GM04504 (cell line): ENCODE results near the gene ARHGEF7.

Source experiments
- DNase-seq: peaks from one replicate; pipeline ENCODE4 v3.0.0-alpha.2; 2012; ENCODE audit warnings: low read depth

ARHGEF7 gene

GRCh38 chr13:111139873-111140561, 24.9 kb downstream of the ARHGEF7 start:
- no peak for DNase-seq

DNA sequence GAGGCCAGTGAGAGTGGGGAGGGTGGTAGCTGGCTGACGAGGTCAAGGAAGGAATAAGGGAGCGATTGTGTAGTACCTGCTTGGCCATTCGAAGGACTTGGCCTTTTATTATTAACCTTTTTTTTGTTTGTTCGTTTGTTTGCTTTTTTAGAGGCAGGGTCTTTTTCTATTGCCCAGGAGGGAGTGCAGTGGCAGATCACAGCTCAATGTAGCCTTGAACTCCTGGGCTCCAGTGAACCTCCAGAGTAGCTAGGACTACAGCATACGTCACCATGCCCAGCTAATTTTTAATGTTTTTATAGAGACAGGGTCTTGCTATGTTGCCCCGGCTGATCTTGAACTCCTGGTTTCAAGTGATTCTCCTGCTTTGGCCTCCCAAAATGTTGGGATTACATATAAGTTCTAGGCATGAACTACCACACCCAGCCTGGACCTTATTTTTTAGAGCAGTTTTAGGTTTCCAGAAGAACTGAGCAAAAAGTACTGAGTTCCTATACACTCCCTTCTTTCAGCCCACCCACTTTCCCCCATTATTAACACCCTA, 25.5 kb downstream of the ARHGEF7 start:
- no peak for DNase-seq

DNA sequence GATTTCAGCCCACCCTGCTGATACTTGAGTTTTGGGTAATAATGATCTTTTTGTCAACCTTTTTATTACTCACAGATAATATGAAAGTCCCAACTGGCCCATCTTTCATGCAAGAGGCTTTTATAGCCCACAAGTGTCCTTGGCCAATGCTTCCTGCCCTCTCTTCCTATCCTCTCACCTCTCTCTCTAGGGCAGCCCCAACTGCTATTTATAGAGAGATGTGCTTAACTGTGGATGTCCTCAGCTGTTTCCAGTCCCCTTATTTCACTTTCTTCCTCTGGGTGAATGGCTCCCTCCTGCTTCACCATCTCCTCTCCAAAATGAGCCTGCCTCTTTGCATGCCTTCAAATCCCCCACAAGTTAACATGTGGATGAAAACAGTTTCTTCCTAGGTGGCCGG, 27.4 kb downstream of the ARHGEF7 start:
- no peak for DNase-seq

DNA sequence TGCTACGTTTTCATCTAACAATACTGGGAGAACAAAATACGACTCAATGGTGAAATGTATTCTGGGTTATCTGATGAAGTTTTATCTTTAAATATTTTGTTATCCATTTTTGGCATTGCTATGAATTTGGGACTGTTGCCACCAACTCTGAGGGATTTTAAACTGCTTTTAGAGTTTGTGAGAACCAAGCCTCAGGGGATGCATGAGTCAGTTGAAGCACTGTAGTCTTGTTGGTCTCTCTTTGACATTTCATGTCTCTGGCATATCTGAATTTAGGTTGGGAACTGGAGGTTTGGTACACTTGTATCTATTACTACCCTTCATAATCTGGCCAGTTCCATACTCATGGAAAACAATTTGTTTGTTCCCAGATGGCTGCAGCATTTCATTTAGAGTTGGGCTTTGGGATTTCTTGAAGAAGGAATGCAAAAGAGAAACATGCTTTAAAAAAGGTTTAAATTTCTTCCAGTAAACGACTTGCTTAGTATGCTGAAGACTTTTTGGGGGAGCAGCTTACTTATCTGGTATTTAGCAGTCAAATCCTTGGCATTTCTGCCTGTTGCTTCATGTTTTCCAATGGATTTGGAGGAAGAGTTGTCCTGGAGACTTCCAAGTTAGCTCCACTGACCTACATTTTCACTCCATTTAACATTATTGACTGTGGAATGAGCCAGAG, 28.9 kb downstream of the ARHGEF7 start:
- no peak for DNase-seq

- no peak for DNase-seq
These were observed 30.0 kb downstream of the ARHGEF7 start for GRCh38 chr13:111145071-111145470.

GRCh38 chr13:111145506-111145905, 30.4 kb downstream of the ARHGEF7 start:
- no peak for DNase-seq

GRCh38 chr13:111152844-111153243, 37.7 kb downstream of the ARHGEF7 start:
- DNase-seq = no peak

- DNase-seq = peak; percentile 76
These were observed 38.3 kb downstream of the ARHGEF7 start for GRCh38 chr13:111153279-111153976.

- no peak for DNase-seq
These were observed 38.8 kb downstream of the ARHGEF7 start for GRCh38 chr13:111153977-111154332.

- DNase-seq = no peak
These were observed 41.3 kb downstream of the ARHGEF7 start for GRCh38 chr13:111156421-111156820.

GRCh38 chr13:111158136-111158805, 43.2 kb downstream of the ARHGEF7 start:
- no peak for DNase-seq

- no peak for DNase-seq
These were observed 44.5 kb downstream of the ARHGEF7 start for GRCh38 chr13:111159362-111160320.

DNA sequence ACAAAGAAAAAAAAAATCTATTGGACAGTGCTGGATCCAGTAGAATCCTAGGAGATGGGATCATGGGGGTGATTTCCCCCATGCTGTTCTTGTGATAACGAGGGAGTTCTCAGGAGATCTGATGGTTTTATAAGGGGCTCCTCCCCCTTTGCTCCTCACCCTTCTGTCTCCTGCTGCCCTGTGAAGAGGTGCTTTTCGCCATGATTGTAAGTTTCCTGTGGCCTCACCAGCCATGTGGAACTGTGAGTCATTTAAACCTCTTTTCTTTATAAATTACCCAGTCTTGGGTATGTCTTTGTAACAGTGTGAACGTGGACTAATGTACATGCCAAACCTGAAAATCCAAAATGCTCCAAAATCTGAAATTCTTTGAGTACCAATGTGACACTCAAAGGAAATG, 45.5 kb downstream of the ARHGEF7 start:
- no peak for DNase-seq

DNA sequence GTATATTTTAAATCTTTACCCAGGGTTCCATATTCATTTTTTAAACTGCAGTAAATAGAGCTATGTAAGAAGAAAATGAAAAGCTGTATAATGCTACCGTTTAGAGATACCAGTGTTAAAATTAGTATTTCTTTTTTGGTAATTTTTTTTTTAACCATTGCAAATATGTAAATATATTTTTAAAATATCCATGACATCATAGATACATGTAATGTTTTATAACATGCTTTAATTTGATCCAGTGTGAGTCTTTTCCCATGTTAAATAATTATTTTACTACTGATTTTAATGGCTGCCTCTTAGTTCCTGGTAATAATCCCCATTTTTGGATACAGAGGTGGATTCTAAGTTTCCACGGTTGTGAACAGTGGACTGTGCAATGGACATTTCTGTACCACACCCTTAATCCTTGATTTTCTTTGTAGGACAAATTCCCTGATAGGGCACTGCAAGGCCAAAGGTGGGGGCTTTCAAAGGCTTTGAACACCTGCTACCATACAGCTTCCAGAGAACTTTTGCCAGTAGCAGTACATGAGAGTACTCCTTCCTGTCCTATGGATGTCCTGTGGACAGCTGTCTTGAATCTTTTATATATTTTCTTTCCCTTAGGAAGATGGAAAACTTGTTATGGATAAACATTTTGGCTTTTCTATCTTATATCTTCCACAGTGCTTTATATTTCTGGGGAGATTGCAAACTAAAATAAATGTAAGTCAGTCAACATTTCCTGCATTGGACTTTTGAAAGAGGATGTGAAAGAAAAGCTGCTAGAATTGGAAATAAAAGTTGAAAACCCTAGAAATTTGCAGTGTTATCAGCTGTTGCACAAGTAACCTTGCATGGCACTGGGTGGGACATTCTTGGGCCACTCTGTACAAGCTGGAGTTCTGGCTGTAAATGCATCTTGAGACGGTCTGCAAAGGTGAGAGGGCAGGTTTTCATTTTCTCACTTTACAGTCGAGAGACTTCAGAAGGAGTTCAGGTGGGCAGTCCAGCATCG, 46.8 kb downstream of the ARHGEF7 start:
- DNase-seq = no peak

DNA sequence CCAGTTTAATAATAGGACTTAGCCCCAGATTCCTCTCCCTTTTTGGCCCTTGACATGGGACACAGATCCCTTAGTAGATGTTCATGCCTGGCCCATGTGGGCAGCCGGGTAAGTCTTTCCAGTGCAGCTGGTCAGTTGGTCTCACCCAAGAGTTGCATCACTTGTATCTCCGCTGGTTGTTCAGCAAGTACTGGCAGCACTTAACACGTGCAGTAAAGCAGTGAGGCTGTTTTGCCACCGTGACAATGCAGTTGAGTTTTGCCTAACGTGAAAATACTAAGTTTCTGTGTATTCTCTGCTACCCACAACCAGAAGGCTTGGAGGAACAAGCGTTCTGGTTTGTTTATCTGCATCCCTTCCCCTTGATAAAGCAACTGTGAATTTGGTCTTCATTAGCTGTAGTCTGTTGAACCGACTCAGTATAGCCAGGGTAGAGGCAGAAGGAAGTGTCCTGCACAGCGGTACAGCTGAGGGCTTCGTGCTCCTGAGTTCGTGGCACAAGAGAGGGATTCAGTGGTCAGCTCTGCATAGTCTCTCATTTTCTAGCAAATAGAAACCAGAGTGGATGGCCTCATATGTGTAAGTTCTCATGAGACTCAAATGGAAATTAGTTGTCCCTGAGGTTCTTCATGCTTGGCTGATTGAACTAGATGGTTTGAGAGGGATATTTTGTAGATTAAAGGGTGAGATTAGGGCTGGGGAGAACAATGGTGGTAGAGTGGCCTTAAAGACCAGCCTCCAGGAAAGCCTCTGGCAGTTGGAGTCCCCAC, 50.3 kb downstream of the ARHGEF7 start:
- DNase-seq = no peak

- DNase-seq = no peak
These were observed 52.0 kb downstream of the ARHGEF7 start for GRCh38 chr13:111166882-111167675.

- DNase-seq = no peak
These were observed 53.0 kb downstream of the ARHGEF7 start for GRCh38 chr13:111168107-111168506.

DNA sequence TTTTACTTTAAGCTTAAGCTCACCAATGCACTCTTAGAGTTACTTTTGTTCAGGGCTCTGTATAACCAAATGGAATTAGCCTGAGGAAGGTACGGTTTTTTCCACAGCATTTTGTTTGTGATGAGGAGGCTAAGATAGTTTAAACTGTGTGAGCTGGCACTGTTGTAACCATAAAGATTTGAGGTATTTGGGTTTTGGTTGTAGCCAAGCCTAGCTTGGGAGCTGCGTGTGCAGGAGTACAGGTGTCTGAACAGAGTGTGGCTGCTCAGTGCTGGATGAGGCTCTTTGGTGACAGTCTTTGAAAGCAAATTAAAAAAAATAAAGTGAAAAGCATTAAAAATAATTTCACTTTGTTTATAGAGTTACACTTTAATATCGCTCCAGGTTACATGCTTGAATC, 56.0 kb downstream of the ARHGEF7 start:
- DNase-seq = no peak
